HepG2 (cell line): Measurements from ENCODE around the gene TBX21. TPM values are rescaled to one million over a fixed set of nuclear protein-coding genes. Genes with fewer than 3 reads are reported as not detected.
A peak's percentile ranks its signal among the peaks of the same experiment; 100 is the strongest.

Experiments
- EHMT2 ChIP-seq: fragments of 200-600 bp; sonication (generic); IDR thresholded peaks from 2 replicates; pipeline ENCODE4 v1.7.0; 2017; ENCODE audit warnings: antibody characterized with exemption, low read depth, low read length, borderline replicate concordance
- GPBP1L1 ChIP-seq: sonication (generic); formaldehyde crosslinking; IDR thresholded peaks from 2 replicates; pipeline ENCODE4 v1.5.0; 2020; ENCODE audit warnings: mild to moderate bottlenecking, missing genetic modification reagents
- KDM3A ChIP-seq: IDR thresholded peaks from 2 replicates; pipeline ENCODE4 v1.6.1; 2018; ENCODE audit warnings: low read depth, missing compliant biosample characterization
- RNF219 ChIP-seq: sonication (generic); formaldehyde crosslinking; IDR thresholded peaks from 2 replicates; pipeline ENCODE4 v1.5.0; 2020; ENCODE audit warnings: mild to moderate bottlenecking, missing genetic modification reagents
- SIN3A ChIP-seq: IDR thresholded peaks from 2 replicates; pipeline ENCODE4 v1.6.1; 2011; ENCODE audit warnings: low read depth, mild to moderate bottlenecking, control low read depth, low read length, borderline replicate concordance
- SIN3B ChIP-seq: fragments of 150-350 bp; IDR thresholded peaks from 2 replicates; pipeline ENCODE4 v1.6.1; 2014; ENCODE audit warnings: low read length
- TARDBP ChIP-seq: sonication (generic); formaldehyde crosslinking; IDR thresholded peaks from 2 replicates; pipeline ENCODE4 v1.8.0; 2022; ENCODE audit warnings: mild to moderate bottlenecking, missing genetic modification reagents
- TERF1 ChIP-seq: sonication (generic); formaldehyde crosslinking; IDR thresholded peaks from 2 replicates; pipeline ENCODE4 v1.8.0; 2022; ENCODE audit warnings: mild to moderate bottlenecking, missing genetic modification reagents, moderate library complexity
- ZBTB43 ChIP-seq: sonication (generic); formaldehyde crosslinking; conservative IDR thresholded peaks from 2 replicates; pipeline ENCODE4 v1.4.0; 2020; ENCODE audit warnings: missing genetic modification reagents
- ZHX1 ChIP-seq: sonication (generic); formaldehyde crosslinking; IDR thresholded peaks from 2 replicates; pipeline ENCODE4 v1.8.1; 2022; ENCODE audit warnings: low read depth, mild to moderate bottlenecking, missing genetic modification reagents
- ZNF205 ChIP-seq: IDR thresholded peaks from 2 replicates; pipeline ENCODE4 v1.6.1; 2018; ENCODE audit warnings: missing biosample characterization, missing genetic modification reagents
- ZNF280B ChIP-seq: sonication (generic); formaldehyde crosslinking; IDR thresholded peaks from 2 replicates; pipeline ENCODE4 v1.5.0; 2020; ENCODE audit warnings: missing genetic modification reagents, mild to moderate bottlenecking, borderline replicate concordance
- ZZZ3 ChIP-seq: sonication (generic); formaldehyde crosslinking; IDR thresholded peaks from 2 replicates; pipeline ENCODE4 v1.4.0; 2020; ENCODE audit warnings: missing genetic modification reagents, mild to moderate bottlenecking, borderline replicate concordance
- polyA plus RNA-seq, 8 experiments: library from polyadenylated mRNA; depleted of rRNA in 3 of 8; stranded (reverse) in 7 of 8; unstranded in 1 of 8; fragments of >200 nt; fragmentation: Illumina TruSeq in 4 of 8; extraction: Trizol in 4 of 8; gene quantifications; 2 replicates each; pipeline versions ENCODE4 v1.2.1 to v1.2.3, GENCODE V29; 2011 to 2016; ENCODE audit warnings: low read depth in 4 of 8, missing spikeins in 1 of 8, mixed read lengths in 1 of 8; ENCODE audit not compliant: insufficient read depth in 1 of 8
- total RNA-seq, 5 experiments: library from RNA; depleted of rRNA; stranded (reverse); fragments of >200 nt; fragmentation: Illumina TruSeq; extraction: Trizol; gene quantifications; 2 replicates each; pipeline ENCODE4 v1.2.3, GENCODE V29; 2016; ENCODE audit warnings: low read depth in 1 of 5

The TBX21 gene
- total and polyA plus RNA-seq, 2 of the 13 experiments (the other 11 are each of a cell fraction or from before 2014, with no cell fraction given), result not detected

GRCh38 chr17:47686664-47687327 lies 46.2 kb upstream of the TBX21 start (continued):
- 0 out of 2 replicates have a peak, but pooled peaks have one; percentile 43 for TF ChIP-seq SIN3A
- no peak for TF ChIP-seq TERF1
- no peak for TF ChIP-seq ZBTB43 (CRISPR knock-in tag)
- TF ChIP-seq TARDBP (CRISPR knock-in tag), result peak; percentile 32; the same call in 1 of the 2 replicates
- TF ChIP-seq ZHX1 (CRISPR knock-in tag), result peak; percentile 58; the same call in 1 of the 2 replicates
- TF ChIP-seq SIN3B, result no peak
- TF ChIP-seq ZNF205 (CRISPR knock-in tag), result peak; percentile 98
- no peak for TF ChIP-seq ZNF280B (CRISPR knock-in tag)
- no peak for TF ChIP-seq RNF219 (CRISPR knock-in tag)
- no peak for TF ChIP-seq ZZZ3 (CRISPR knock-in tag)
- TF ChIP-seq GPBP1L1, result no peak
- TF ChIP-seq EHMT2, result no peak
- TF ChIP-seq KDM3A (CRISPR knock-in tag), result no peak
